ENCODE results near the gene SMG9. TPM values are rescaled to one million over a fixed set of nuclear protein-coding genes. Genes with fewer than 3 reads are reported as not detected.
"Not testable (repeated sequence)": the region's sequence is repeated elsewhere in the genome, so short reads cannot be mapped to it uniquely, and the experiment has no call there.

The SMG9 gene
- total RNA-seq, 1 donor from 2014 or later: 86.6 TPM

DNA sequence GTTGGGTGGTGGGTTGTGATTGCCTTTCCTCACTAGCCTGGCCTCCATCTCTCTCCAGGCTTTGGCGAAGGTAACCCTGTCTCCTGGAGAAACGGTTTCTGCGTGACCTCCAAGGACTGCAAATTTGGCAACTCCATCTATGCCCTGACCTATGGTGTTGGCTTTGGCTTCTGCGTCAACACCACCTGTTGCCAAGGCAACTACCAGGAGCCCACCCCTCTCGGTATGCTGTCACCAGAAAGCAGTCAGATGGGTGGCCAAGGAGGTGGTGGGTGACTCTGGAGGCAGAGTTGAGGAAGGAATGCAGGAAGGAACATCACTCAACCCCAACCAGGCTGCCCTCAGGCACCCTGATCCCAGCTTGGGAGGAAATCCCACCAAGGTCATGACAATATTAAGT lies 57.5 kb downstream of the SMG9 start:
- H3K27ac Mint-ChIP-seq: no peak overlapping the region
- no peak overlapping the region for H3K4me3 Mint-ChIP-seq
- peaks cover 18% of the 10 kb centered on the region for H3K27me3 Mint-ChIP-seq
- peaks cover 8% of the 10 kb centered on the region for H3K9me3 Mint-ChIP-seq
- intact Hi-C loops (cut with micrococcal nuclease): no loop called here
- H3K36me3 Mint-ChIP-seq (ENCODE audit: low read depth): peaks cover 2% of the 10 kb centered on the region
- no peak for DNase-seq
- H3K4me1 Mint-ChIP-seq: peaks cover 18% of the 10 kb centered on the region

- Mint-ChIP-seq H3K4me1 (peaks cover 14% of the 10 kb centered on the region), H3K27ac (no peak overlapping the region), H3K36me3 (ENCODE audit: low read depth) (peaks cover 2% of the 10 kb centered on the region), H3K4me3 (no peak overlapping the region), H3K9me3 (peaks cover 11% of the 10 kb centered on the region), H3K27me3 (peaks cover 18% of the 10 kb centered on the region)
- intact Hi-C loops (cut with micrococcal nuclease): no loop called here
- DNase-seq: no peak
Measured at GRCh38 chr19:43695985-43696704, 58.6 kb downstream of the SMG9 start.

GRCh38 chr19:43694553-43694952 lies 60.2 kb downstream of the SMG9 start:
- intact Hi-C loops (cut with micrococcal nuclease): no loop called here
- H3K9me3 Mint-ChIP-seq: peaks cover 11% of the 10 kb centered on the region
- no peak overlapping the region for H3K4me3 Mint-ChIP-seq
- no peak overlapping the region for H3K27ac Mint-ChIP-seq
- H3K4me1 Mint-ChIP-seq: no peaks in the 10 kb centered on the region
- no peak for DNase-seq
- H3K36me3 Mint-ChIP-seq (ENCODE audit: low read depth): peaks cover 2% of the 10 kb centered on the region
- peaks cover 12% of the 10 kb centered on the region for H3K27me3 Mint-ChIP-seq

GRCh38 chr19:43692877-43693276 lies 61.9 kb downstream of the SMG9 start:
- peaks cover 2% of the 10 kb centered on the region for H3K36me3 Mint-ChIP-seq (ENCODE audit: low read depth)
- intact Hi-C loops (cut with micrococcal nuclease): no loop called here
- H3K27me3 Mint-ChIP-seq: peaks cover 9% of the 10 kb centered on the region
- no peak for DNase-seq
- no peak overlapping the region for H3K4me3 Mint-ChIP-seq
- H3K27ac Mint-ChIP-seq: no peak overlapping the region
- H3K4me1 Mint-ChIP-seq: no peaks in the 10 kb centered on the region
- peaks cover 11% of the 10 kb centered on the region for H3K9me3 Mint-ChIP-seq

DNA sequence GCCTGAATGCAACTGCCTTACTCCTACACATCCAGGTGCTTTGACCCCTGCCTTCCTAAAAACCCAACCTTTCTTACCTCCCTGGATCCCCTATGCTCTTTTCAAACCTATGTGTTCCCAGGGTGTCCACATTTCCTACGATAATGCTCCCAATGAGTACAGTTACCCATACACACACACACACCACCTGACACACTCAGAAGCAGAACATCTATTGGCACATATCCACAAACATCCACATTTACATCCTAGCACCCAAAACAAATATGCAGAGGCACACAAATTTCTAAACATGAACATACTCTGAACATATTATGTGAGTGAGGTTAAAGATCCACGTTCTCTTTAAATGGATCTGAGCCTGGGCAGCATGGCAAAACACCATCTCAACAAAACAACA lies 62.4 kb downstream of the SMG9 start:
- intact Hi-C loops (cut with micrococcal nuclease): no loop called here
- Mint-ChIP-seq H3K9me3 (peaks cover 11% of the 10 kb centered on the region), H3K36me3 (ENCODE audit: low read depth) (peaks cover 2% of the 10 kb centered on the region), H3K27me3 (peaks cover 6% of the 10 kb centered on the region), H3K27ac (no peak overlapping the region), H3K4me3 (no peak overlapping the region), H3K4me1 (no peaks in the 10 kb centered on the region)
- no peak for DNase-seq

DNA sequence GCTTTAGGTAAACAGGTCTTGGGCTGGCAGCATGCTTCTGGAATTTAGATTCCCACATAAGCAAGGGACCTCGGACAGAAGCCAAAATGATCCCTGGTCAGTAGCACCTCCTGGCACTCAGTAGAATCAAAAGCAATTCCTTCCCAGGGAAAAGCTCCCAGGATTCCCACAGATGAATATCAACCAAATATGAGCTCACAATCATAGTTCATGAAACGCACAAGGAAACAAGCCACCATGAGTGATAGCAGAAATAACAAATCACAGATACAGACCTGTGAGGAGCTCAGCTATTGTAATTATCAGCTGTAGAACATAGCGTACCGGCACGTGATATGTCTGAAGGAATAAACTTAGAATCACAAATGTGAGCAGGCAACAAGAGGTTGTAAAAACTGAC lies 63.0 kb downstream of the SMG9 start:
- Mint-ChIP-seq H3K36me3 (ENCODE audit: low read depth) (peaks cover 2% of the 10 kb centered on the region), H3K4me3 (no peak overlapping the region), H3K9me3 (peaks cover 11% of the 10 kb centered on the region), H3K27ac (no peak overlapping the region), H3K27me3 (peaks cover 6% of the 10 kb centered on the region), H3K4me1 (no peaks in the 10 kb centered on the region)
- no peak for DNase-seq
- intact Hi-C loops (cut with micrococcal nuclease): no loop called here

GRCh38 chr19:43690890-43691289 lies 63.9 kb downstream of the SMG9 start:
- no peak overlapping the region for H3K4me3 Mint-ChIP-seq
- intact Hi-C loops (cut with micrococcal nuclease): no loop called here
- peaks cover 2% of the 10 kb centered on the region for H3K36me3 Mint-ChIP-seq (ENCODE audit: low read depth)
- peaks cover 6% of the 10 kb centered on the region for H3K27me3 Mint-ChIP-seq
- peaks cover 11% of the 10 kb centered on the region for H3K9me3 Mint-ChIP-seq
- no peak overlapping the region for H3K27ac Mint-ChIP-seq
- H3K4me1 Mint-ChIP-seq: no peaks in the 10 kb centered on the region
- DNase-seq: no peak

- H3K27me3 Mint-ChIP-seq: peaks cover 6% of the 10 kb centered on the region
Measured at GRCh38 chr19:43690444-43690843, 64.3 kb downstream of the SMG9 start.

GRCh38 chr19:43688059-43688701 lies 66.6 kb downstream of the SMG9 start:
- H3K9me3 Mint-ChIP-seq: peaks cover 11% of the 10 kb centered on the region
- intact Hi-C loops (cut with micrococcal nuclease): no loop called here
- H3K4me3 Mint-ChIP-seq: no peak overlapping the region
- no peaks in the 10 kb centered on the region for H3K4me1 Mint-ChIP-seq
- H3K27ac Mint-ChIP-seq: no peak overlapping the region
- H3K27me3 Mint-ChIP-seq: peaks cover 2% of the 10 kb centered on the region
- peaks cover 2% of the 10 kb centered on the region for H3K36me3 Mint-ChIP-seq (ENCODE audit: low read depth)
- DNase-seq: no peak

More at GRCh38 chr19:43690444-43690843, 64.3 kb downstream of the SMG9 start:
- Mint-ChIP-seq H3K9me3 (peaks cover 11% of the 10 kb centered on the region), H3K4me3 (no peak overlapping the region), H3K27ac (no peak overlapping the region), H3K4me1 (no peaks in the 10 kb centered on the region), H3K36me3 (ENCODE audit: low read depth) (peaks cover 2% of the 10 kb centered on the region)
- intact Hi-C loops (cut with micrococcal nuclease): no loop called here
- no peak for DNase-seq

- Mint-ChIP-seq H3K4me1 (no peaks in the 10 kb centered on the region), H3K27me3 (no peaks in the 10 kb centered on the region), H3K27ac (no peak overlapping the region), H3K4me3 (no peak overlapping the region), H3K36me3 (ENCODE audit: low read depth) (peaks cover 2% of the 10 kb centered on the region), H3K9me3 (peaks cover 8% of the 10 kb centered on the region)
- no peak for DNase-seq
- intact Hi-C loops (cut with micrococcal nuclease): no loop called here
Measured at GRCh38 chr19:43687660-43687997, 67.1 kb downstream of the SMG9 start.

- no peaks in the 10 kb centered on the region for H3K9me3 Mint-ChIP-seq
- H3K27ac Mint-ChIP-seq: no peak overlapping the region
- H3K4me3 Mint-ChIP-seq: no peak overlapping the region
- no peaks in the 10 kb centered on the region for H3K36me3 Mint-ChIP-seq (ENCODE audit: low read depth)
- H3K4me1 Mint-ChIP-seq: no peaks in the 10 kb centered on the region
- intact Hi-C loops (cut with micrococcal nuclease): no loop called here
- DNase-seq: no peak
- H3K27me3 Mint-ChIP-seq: no peaks in the 10 kb centered on the region
Measured at GRCh38 chr19:43684326-43684725, 70.4 kb downstream of the SMG9 start.

DNA sequence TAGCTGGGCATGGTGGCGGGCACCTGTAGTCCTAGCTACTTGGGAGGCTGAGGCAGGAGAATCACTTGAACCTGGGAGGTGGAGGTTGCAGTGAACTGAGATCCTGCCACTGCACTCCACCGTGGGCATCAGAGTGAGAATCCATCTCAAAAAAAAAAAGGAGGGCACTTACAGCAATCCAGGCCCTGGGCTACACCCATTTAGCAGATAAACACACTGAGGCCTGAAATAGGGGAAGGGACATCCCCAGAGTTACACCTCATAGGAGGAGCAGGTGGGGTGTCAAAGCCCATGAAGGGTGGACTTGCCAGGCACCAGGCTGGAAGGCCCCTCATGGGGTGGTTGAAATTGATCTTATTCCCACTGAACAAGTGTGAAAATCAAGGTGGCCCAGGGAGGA lies 70.9 kb downstream of the SMG9 start:
- H3K36me3 Mint-ChIP-seq (ENCODE audit: low read depth): no peaks in the 10 kb centered on the region
- intact Hi-C loops (cut with micrococcal nuclease): no loop called here
- no peaks in the 10 kb centered on the region for H3K9me3 Mint-ChIP-seq
- H3K4me1 Mint-ChIP-seq: no peaks in the 10 kb centered on the region
- H3K4me3 Mint-ChIP-seq: no peak overlapping the region
- H3K27me3 Mint-ChIP-seq: no peaks in the 10 kb centered on the region
- no peak for DNase-seq
- no peak overlapping the region for H3K27ac Mint-ChIP-seq

DNA sequence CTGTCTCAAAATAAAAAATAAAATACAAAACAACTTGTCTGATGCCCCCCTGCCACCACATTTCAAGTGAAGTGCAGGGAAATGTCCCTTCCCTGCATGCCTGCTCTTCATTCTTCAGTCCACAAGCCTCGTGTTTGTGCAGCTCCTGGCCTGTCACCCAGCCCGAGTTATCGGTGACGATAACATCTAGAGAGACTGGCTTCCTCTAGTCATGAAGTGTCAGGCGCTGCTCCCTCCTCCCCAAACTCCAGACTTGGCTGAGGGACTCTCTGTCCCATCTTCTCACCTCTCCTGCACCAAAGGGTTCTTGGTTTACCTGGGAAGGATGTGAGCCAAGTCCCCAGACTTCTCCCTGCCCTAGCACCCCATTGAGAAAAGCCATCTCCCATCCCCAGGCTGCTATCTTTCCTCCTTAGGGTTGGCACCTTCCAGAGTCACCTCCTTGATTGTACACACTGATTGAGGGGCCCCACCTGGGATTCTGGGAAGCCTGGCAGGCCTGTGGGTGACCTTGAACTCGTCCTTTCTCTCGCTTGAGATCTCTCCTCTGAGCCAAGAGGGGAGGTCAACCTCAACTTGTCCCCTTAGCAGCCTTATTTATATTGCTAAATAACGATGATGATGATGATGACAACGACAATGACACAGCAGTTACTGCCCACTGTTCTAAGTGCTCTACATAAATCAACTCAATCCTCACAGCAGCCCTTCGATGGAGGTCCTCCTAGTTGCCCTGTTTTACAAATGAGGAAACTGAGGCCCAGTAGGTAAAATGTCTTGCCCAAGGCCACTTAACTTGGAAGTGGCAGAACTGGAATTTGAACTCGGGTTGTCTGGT lies 71.7 kb downstream of the SMG9 start:
- no peak overlapping the region for H3K27ac Mint-ChIP-seq
- no peaks in the 10 kb centered on the region for H3K4me1 Mint-ChIP-seq
- no peak overlapping the region for H3K4me3 Mint-ChIP-seq
- H3K36me3 Mint-ChIP-seq (ENCODE audit: low read depth): no peaks in the 10 kb centered on the region
- no peak for DNase-seq
- intact Hi-C loops (cut with micrococcal nuclease): no loop called here
- H3K27me3 Mint-ChIP-seq: no peaks in the 10 kb centered on the region
- H3K9me3 Mint-ChIP-seq: no peaks in the 10 kb centered on the region

DNA sequence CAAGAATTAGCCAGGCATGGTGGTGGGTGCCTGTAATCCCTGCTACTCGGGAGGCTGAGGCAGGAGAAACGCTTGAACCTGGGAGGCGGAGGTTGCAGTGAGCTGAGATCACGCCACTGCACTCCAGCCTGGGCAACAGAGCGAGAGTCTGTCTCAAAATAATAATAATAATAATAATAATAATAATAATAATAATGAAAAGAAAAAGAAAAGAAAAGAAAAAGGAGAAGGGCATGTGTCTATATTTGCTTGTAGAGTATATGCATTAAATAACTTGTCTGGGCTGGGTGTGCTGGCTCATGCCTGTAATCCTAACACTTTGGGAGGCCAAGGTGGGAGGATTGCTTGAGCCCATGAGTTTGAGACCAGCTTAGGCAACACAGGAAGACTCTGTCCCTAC lies 72.5 kb downstream of the SMG9 start:
- H3K4me1 Mint-ChIP-seq; H3K9me3 Mint-ChIP-seq; H3K27ac Mint-ChIP-seq; H3K36me3 Mint-ChIP-seq (ENCODE audit: low read depth); H3K4me3 Mint-ChIP-seq; H3K27me3 Mint-ChIP-seq; DNase-seq; intact Hi-C loops (cut with micrococcal nuclease): not testable (repeated sequence)

Measured in activated CD4-positive, alpha-beta T cell treated with anti-CD3 and anti-CD28 coated beads, Interleukin-2, amount 10 ng/mL, durations not matched to agents 24 days and 14 days (primary cell).